HepG2 (cell line): ENCODE data around the gene CD28. TPM values are rescaled to one million over a fixed set of nuclear protein-coding genes. Genes with fewer than 3 reads are reported as not detected.

Experiments used
- BCL6 ChIP-seq: IDR thresholded peaks from 2 replicates; pipeline ENCODE4 v1.6.1; 2016; ENCODE audit warnings: missing genetic modification reagents, missing compliant biosample characterization
- ELF1 ChIP-seq: sonication (generic); formaldehyde crosslinking; IDR thresholded peaks from 2 replicates; pipeline ENCODE4 v1.4.0; 2020; ENCODE audit warnings: missing genetic modification reagents
- EP300 ChIP-seq, 3 experiments: sonication (generic) in 1 of 3; formaldehyde crosslinking in 1 of 3; IDR thresholded peaks; 2 replicates each; pipeline versions ENCODE4 v1.5.1 to v1.6.1; 2011 to 2020; ENCODE audit warnings: low read depth in 2 of 3, low read length in 2 of 3, borderline replicate concordance in 1 of 3, improper control_type of control experiment in 1 of 3, mild to moderate bottlenecking in 1 of 3, missing genetic modification reagents in 1 of 3, moderate library complexity in 1 of 3
- GABPA ChIP-seq, 2 experiments: IDR thresholded peaks; 2 replicates each; pipeline ENCODE4 v1.6.1; 2011 to 2016; ENCODE audit warnings: low read depth in 2 of 2, low read length in 1 of 2, missing biosample characterization in 1 of 2, missing genetic modification characterization in 1 of 2
- GATAD2A ChIP-seq: IDR thresholded peaks from 2 replicates; pipeline ENCODE4 v1.6.1; 2016
- HMG20A ChIP-seq: IDR thresholded peaks from 2 replicates; pipeline ENCODE4 v1.6.1; 2016; ENCODE audit warnings: borderline replicate concordance
- KDM1A ChIP-seq: IDR thresholded peaks from 2 replicates; pipeline ENCODE4 v1.6.1; 2016; ENCODE audit warnings: missing compliant biosample characterization
- MIER2 ChIP-seq: IDR thresholded peaks from 2 replicates; pipeline ENCODE4 v1.6.1; 2016; ENCODE audit warnings: missing biosample characterization, missing genetic modification reagents
- MTF1 ChIP-seq: sonication (generic); formaldehyde crosslinking; IDR thresholded peaks from 2 replicates; pipeline ENCODE4 v1.5.0; 2020; ENCODE audit warnings: missing genetic modification reagents
- NR2F1 ChIP-seq, 2 experiments: fragments of 450-650 bp in 1 of 2; formaldehyde crosslinking in 1 of 2; IDR thresholded peaks; 2 replicates each; pipeline versions ENCODE4 v1.5.0 to v1.6.1; 2016 to 2020; ENCODE audit warnings: mild to moderate bottlenecking in 1 of 2, missing compliant biosample characterization in 1 of 2, missing genetic modification reagents in 1 of 2, moderate library complexity in 1 of 2
- PHF8 ChIP-seq: sonication (generic); formaldehyde crosslinking; IDR thresholded peaks from 2 replicates; pipeline ENCODE4 v1.5.0; 2020; ENCODE audit warnings: missing genetic modification reagents
- PITX1 ChIP-seq: sonication (generic); formaldehyde crosslinking; IDR thresholded peaks from 2 replicates; pipeline ENCODE4 v1.5.1; 2020; ENCODE audit warnings: mild to moderate bottlenecking, missing genetic modification reagents
- RAD21 ChIP-seq: fragments of 450-650 bp; formaldehyde crosslinking; IDR thresholded peaks from 2 replicates; pipeline ENCODE4 v1.5.0; 2020; ENCODE audit warnings: mild to moderate bottlenecking
- RFXANK ChIP-seq: IDR thresholded peaks from 2 replicates; pipeline ENCODE4 v1.6.1; 2016
- SMYD3 ChIP-seq: sonication (generic); formaldehyde crosslinking; IDR thresholded peaks from 2 replicates; pipeline ENCODE4 v1.8.1; 2023; ENCODE audit warnings: mild to moderate bottlenecking, missing genetic modification reagents
- SOX5 ChIP-seq: IDR thresholded peaks from 2 replicates; pipeline ENCODE4 v1.6.1; 2016; ENCODE audit warnings: borderline replicate concordance
- SOX6 ChIP-seq, 2 experiments: fragments of 450-650 bp in 1 of 2; sonication (generic) in 1 of 2; formaldehyde crosslinking in 1 of 2; IDR thresholded peaks; 2 replicates each; pipeline versions ENCODE4 v1.4.0 to v1.6.1; 2017 to 2020; ENCODE audit warnings: antibody characterized with exemption in 1 of 2, mild to moderate bottlenecking in 1 of 2, missing genetic modification reagents in 1 of 2
- WIZ ChIP-seq: sonication (generic); formaldehyde crosslinking; IDR thresholded peaks from 2 replicates; pipeline ENCODE4 v1.5.1; 2020; ENCODE audit warnings: mild to moderate bottlenecking, missing genetic modification reagents
- ZNF253 ChIP-seq: sonication (generic); formaldehyde crosslinking; IDR thresholded peaks from 2 replicates; pipeline ENCODE4 v1.8.0; 2022; ENCODE audit warnings: mild to moderate bottlenecking, missing genetic modification reagents, borderline replicate concordance
- polyA plus RNA-seq, 8 experiments: library from polyadenylated mRNA; depleted of rRNA in 3 of 8; stranded (reverse) in 7 of 8; unstranded in 1 of 8; fragments of >200 nt; fragmentation: Illumina TruSeq in 4 of 8; extraction: Trizol in 4 of 8; gene quantifications; 2 replicates each; pipeline versions ENCODE4 v1.2.1 to v1.2.3, GENCODE V29; 2011 to 2016; ENCODE audit warnings: low read depth in 4 of 8, missing spikeins in 1 of 8, mixed read lengths in 1 of 8; ENCODE audit not compliant: insufficient read depth in 1 of 8
- total RNA-seq, 5 experiments: library from RNA; depleted of rRNA; stranded (reverse); fragments of >200 nt; fragmentation: Illumina TruSeq; extraction: Trizol; gene quantifications; 2 replicates each; pipeline ENCODE4 v1.2.3, GENCODE V29; 2016; ENCODE audit warnings: low read depth in 1 of 5
- TF ChIP-seq, protein P1 (sequence below): IDR thresholded peaks from 2 replicates; pipeline ENCODE4 v1.6.1; 2018; ENCODE audit warnings: missing genetic modification reagents, mild to moderate bottlenecking, missing compliant biosample characterization
- TF ChIP-seq, protein P2 (sequence below): sonication (generic); formaldehyde crosslinking; IDR thresholded peaks from one replicate; pipeline ENCODE4 v1.5.1; 2020; ENCODE audit warnings: mild to moderate bottlenecking, missing genetic modification reagents; ENCODE audit errors: not compliant biosample characterization

Gene CD28
- total and polyA plus RNA-seq, 2 of the 13 experiments (the other 11 are each of a cell fraction or from before 2014, with no cell fraction given): not detected

- no peak for TF ChIP-seq GABPA (IDR thresholded peaks at IDR 0.05; ENCODE audit: low read depth, low read length)
- peak; percentile 41; the same call in 1 of the 2 replicates for TF ChIP-seq GABPA (CRISPR knock-in tag; IDR thresholded peaks at IDR 0.05; ENCODE audit: low read depth)
- TF ChIP-seq ELF1 (CRISPR knock-in tag): 0 out of 2 replicates have a peak, but pooled peaks have one; percentile 16
- TF ChIP-seq RFXANK (CRISPR knock-in tag): 0 out of 2 replicates have a peak, but pooled peaks have one; percentile 13
- TF ChIP-seq NR2F1 (CRISPR knock-in tag; IDR thresholded peaks at IDR 0.05): peak in 1 of 2 experiments; percentile 62; a peak in 1 of 4 replicates
- 0 out of 2 replicates have a peak, but pooled peaks have one; percentile 59 for TF ChIP-seq WIZ
- peak; percentile 35 for TF ChIP-seq RAD21
- peak; percentile 93 for TF ChIP-seq GATAD2A
- peak; percentile 48; the same call in 1 of the 2 replicates for TF ChIP-seq SOX5
- peak; percentile 83 for TF ChIP-seq HMG20A (CRISPR knock-in tag)
- TF ChIP-seq SMYD3 (CRISPR knock-in tag): 0 out of 2 replicates have a peak, but pooled peaks have one; percentile 10
- TF ChIP-seq ZNF253 (CRISPR knock-in tag): no peak
- TF ChIP-seq PITX1 (CRISPR knock-in tag): peak; percentile 82
- TF ChIP-seq SOX6 (IDR thresholded peaks at IDR 0.05): no peak
- TF ChIP-seq SOX6 (CRISPR knock-in tag; IDR thresholded peaks at IDR 0.05): peak; percentile 85
- TF ChIP-seq MTF1 (CRISPR knock-in tag): no peak
- TF ChIP-seq EP300 (IDR thresholded peaks at IDR 0.05; ENCODE audit: low read depth in 2 of 2, low read length in 2 of 2): peak; percentile 58 to 95
- peak; percentile 89 for TF ChIP-seq EP300 (CRISPR knock-in tag; IDR thresholded peaks at IDR 0.05; ENCODE audit: borderline replicate concordance)
- peak; percentile 46; the same call in 1 of the 2 replicates for TF ChIP-seq PHF8 (CRISPR knock-in tag)
- TF ChIP-seq, protein P1, sequence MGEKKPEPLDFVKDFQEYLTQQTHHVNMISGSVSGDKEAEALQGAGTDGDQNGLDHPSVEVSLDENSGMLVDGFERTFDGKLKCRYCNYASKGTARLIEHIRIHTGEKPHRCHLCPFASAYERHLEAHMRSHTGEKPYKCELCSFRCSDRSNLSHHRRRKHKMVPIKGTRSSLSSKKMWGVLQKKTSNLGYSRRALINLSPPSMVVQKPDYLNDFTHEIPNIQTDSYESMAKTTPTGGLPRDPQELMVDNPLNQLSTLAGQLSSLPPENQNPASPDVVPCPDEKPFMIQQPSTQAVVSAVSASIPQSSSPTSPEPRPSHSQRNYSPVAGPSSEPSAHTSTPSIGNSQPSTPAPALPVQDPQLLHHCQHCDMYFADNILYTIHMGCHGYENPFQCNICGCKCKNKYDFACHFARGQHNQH (CRISPR knock-in tag): peak; percentile 75
- peak; percentile 90 for TF ChIP-seq BCL6 (CRISPR knock-in tag)
- TF ChIP-seq KDM1A: peak; percentile 84
- TF ChIP-seq, protein P2, sequence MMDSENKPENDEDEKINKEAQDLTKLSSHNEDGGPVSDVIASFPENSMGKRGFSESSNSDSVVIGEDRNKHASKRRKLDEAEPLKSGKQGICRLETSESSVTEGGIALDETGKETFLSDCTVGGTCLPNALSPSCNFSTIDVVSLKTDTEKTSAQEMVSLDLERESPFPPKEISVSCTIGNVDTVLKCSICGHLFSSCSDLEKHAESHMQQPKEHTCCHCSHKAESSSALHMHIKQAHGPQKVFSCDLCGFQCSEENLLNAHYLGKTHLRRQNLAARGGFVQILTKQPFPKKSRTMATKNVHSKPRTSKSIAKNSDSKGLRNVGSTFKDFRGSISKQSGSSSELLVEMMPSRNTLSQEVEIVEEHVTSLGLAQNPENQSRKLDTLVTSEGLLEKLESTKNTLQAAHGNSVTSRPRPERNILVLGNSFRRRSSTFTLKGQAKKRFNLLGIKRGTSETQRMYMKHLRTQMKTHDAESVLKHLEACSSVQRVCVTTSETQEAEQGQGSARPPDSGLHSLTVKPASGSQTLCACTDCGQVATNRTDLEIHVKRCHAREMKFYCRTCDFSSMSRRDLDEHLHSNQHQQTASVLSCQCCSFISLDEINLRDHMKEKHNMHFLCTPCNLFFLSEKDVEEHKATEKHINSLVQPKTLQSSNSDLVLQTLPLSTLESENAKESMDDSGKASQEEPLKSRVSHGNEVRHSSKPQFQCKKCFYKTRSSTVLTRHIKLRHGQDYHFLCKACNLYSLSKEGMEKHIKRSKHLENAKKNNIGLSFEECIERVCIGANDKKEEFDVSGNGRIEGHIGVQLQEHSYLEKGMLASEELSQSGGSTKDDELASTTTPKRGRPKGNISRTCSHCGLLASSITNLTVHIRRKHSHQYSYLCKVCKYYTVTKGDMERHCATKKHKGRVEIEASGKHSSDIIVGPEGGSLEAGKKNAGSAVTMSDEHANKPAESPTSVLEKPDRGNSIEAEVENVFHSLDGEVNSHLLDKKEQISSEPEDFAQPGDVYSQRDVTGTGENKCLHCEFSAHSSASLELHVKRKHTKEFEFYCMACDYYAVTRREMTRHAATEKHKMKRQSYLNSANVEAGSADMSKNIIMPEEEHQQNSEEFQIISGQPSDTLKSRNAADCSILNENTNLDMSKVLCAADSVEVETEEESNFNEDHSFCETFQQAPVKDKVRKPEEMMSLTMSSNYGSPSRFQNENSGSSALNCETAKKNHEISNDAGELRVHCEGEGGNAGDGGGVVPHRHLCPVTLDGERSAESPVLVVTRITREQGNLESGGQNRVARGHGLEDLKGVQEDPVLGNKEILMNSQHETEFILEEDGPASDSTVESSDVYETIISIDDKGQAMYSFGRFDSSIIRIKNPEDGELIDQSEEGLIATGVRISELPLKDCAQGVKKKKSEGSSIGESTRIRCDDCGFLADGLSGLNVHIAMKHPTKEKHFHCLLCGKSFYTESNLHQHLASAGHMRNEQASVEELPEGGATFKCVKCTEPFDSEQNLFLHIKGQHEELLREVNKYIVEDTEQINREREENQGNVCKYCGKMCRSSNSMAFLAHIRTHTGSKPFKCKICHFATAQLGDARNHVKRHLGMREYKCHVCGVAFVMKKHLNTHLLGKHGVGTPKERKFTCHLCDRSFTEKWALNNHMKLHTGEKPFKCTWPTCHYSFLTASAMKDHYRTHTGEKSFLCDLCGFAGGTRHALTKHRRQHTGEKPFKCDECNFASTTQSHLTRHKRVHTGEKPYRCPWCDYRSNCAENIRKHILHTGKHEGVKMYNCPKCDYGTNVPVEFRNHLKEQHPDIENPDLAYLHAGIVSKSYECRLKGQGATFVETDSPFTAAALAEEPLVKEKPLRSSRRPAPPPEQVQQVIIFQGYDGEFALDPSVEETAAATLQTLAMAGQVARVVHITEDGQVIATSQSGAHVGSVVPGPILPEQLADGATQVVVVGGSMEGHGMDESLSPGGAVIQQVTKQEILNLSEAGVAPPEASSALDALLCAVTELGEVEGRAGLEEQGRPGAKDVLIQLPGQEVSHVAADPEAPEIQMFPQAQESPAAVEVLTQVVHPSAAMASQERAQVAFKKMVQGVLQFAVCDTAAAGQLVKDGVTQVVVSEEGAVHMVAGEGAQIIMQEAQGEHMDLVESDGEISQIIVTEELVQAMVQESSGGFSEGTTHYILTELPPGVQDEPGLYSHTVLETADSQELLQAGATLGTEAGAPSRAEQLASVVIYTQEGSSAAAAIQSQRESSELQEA (CRISPR knock-in tag): no peak
- TF ChIP-seq MIER2: peak; percentile 68; the same call in 1 of the 2 replicates
Observed at GRCh38 chr2:203783496-203784203, 77.2 kb downstream of the CD28 start (continued).
